ENCODE results near the gene CNTNAP2.

DNA sequence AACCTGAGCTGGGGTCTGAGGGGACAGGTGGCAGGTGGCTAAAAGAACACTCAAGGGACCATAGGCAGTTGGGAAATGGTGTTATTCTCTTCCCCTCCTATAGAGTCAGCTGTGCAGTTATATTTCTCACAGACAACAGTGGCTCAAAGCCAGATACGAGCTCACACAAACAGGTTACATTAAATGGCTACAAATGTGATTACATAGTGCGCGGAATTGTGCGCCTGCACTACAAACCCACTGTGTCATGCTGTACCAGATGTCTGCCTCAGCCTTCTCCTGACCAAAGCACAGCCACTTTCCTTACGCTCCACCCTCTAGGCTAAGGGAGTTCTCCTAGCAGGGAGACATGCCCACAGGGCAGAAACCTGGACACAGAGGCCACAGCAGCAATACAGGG, 387.2 kb downstream of the CNTNAP2 start:
- TF ChIP-seq, protein P1, sequence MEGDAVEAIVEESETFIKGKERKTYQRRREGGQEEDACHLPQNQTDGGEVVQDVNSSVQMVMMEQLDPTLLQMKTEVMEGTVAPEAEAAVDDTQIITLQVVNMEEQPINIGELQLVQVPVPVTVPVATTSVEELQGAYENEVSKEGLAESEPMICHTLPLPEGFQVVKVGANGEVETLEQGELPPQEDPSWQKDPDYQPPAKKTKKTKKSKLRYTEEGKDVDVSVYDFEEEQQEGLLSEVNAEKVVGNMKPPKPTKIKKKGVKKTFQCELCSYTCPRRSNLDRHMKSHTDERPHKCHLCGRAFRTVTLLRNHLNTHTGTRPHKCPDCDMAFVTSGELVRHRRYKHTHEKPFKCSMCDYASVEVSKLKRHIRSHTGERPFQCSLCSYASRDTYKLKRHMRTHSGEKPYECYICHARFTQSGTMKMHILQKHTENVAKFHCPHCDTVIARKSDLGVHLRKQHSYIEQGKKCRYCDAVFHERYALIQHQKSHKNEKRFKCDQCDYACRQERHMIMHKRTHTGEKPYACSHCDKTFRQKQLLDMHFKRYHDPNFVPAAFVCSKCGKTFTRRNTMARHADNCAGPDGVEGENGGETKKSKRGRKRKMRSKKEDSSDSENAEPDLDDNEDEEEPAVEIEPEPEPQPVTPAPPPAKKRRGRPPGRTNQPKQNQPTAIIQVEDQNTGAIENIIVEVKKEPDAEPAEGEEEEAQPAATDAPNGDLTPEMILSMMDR (IDR thresholded peaks at IDR 0.05): no peak
- no peak for TF ChIP-seq POLR2A (IDR thresholded peaks at IDR 0.05)

Measured in lower leg skin (tissue), 3 donors.